Ovary (tissue), 9 donors: Measurements from ENCODE around the gene FILIP1L. TPM values are rescaled to one million over a fixed set of nuclear protein-coding genes. Genes with fewer than 3 reads are reported as not detected.

Experiments used
- DNase-seq, 5 donors: peaks; one replicate each; pipeline ENCODE4 v3.0.0-alpha.2; 2019 to 2020
- H3K27ac ChIP-seq, 2 donors: fragments of 200-600 bp; one replicate each; pipeline versions ENCODE4 v1.5.1 to v1.8.0; 2019 to 2022
- H3K27me3 ChIP-seq: fragments of 200-600 bp; one replicate; pipeline ENCODE4 v1.8.0; 2022
- H3K36me3 ChIP-seq: fragments of 200-600 bp; sonication (generic); one replicate; pipeline ENCODE4 v1.5.1; 2019
- H3K4me1 ChIP-seq: one replicate; pipeline ENCODE4 v1.8.1; 2013; ENCODE audit warnings: mild to moderate bottlenecking, moderate library complexity; ENCODE audit not compliant: insufficient read depth
- H3K4me3 ChIP-seq: fragments of 200-600 bp; sonication (generic); one replicate; pipeline ENCODE4 v1.5.1; 2017
- H3K9me3 ChIP-seq, 2 donors: fragments of 200-600 bp in 1 of 2; sonication (generic) in 1 of 2; one replicate each; pipeline versions ENCODE4 v1.5.1 to v1.8.1; 2013 to 2019; ENCODE audit warnings: mild to moderate bottlenecking in 1 of 2, moderate library complexity in 1 of 2
- EP300 ChIP-seq: sonication (generic); formaldehyde crosslinking; IDR thresholded peaks from one replicate; pipeline ENCODE4 v1.6.1; 2017; ENCODE audit warnings: antibody characterized with exemption
- POLR2A ChIP-seq: fragments of 450-650 bp; IDR thresholded peaks from one replicate; pipeline ENCODE4 v1.6.1; 2017; ENCODE audit warnings: antibody characterized with exemption, mild to moderate bottlenecking, moderate library complexity
- WGBS, 3 donors: extraction: QIAGEN DNeasy Blood & Tissue Kit in 1 of 3; methylation state at CpG; one replicate each; pipeline versions ENCODE4 v1.1.5 to v1.1.7; 2013 to 2017; 5-methylcytosine and 5-hydroxymethylcytosine counted together
- intact Hi-C, 4 donors: fragments of 100-400 bp; cut with DNase I; formaldehyde crosslinking; loops; one replicate each; pipeline versions ENCODE4 v1.11.0 to v1.15.1; 2022 to 2023
- polyA plus RNA-seq, 2 donors: library from polyadenylated mRNA; stranded (reverse); fragments of 200-250 nt in 1 of 2; fragments of 350-450 nt in 1 of 2; fragmentation: Illumina TruSeq in 1 of 2; extraction: RNeasy Lipid Tissue Mini Kit (QIAGEN cat#74804) in 1 of 2; gene quantifications; one replicate each; pipeline ENCODE4 v1.2.3, GENCODE V29; 2013 to 2014
- total RNA-seq, 7 donors: library from RNA; depleted of rRNA in 2 of 7; stranded (reverse); fragments of >200 nt in 2 of 7; fragmentation: NEBNext Ultra II Directional in 3 of 7; extraction: Animal tissue kit (Norgen Biotek cat#: 25700) in 3 of 7; gene quantifications; one replicate each; pipeline versions ENCODE4 v1.1.0 to v1.2.4, GENCODE V29; 2016 to 2023
- TF ChIP-seq, protein P1 (sequence below), 3 donors: fragments of 450-650 bp in 2 of 3; fragments of 200-600 bp in 1 of 3; IDR thresholded peaks; one replicate each; pipeline versions ENCODE4 v1.5.1 to v1.8.0; 2016 to 2022; ENCODE audit warnings: antibody characterized with exemption in 3 of 3, mild to moderate bottlenecking in 1 of 3
- donor health status: DM: no; HTN: no; CAD: no; lungs with moderate emphysema.
- donor health status: DM: no; HTN: no; CAD: no.
- donor health status: Bipolar disorder and iron deficiency.
- donor health status: DM: yes; HTN: yes; CAD: no.
- donor health status: DM: no; HTN: no; CAD: no.
- donor health status: DM: yes; HTN: yes; CAD: no.

Gene FILIP1L
- total and polyA plus RNA-seq, 9 donors, result 23.7 to 174 (median 110) TPM

DNA sequence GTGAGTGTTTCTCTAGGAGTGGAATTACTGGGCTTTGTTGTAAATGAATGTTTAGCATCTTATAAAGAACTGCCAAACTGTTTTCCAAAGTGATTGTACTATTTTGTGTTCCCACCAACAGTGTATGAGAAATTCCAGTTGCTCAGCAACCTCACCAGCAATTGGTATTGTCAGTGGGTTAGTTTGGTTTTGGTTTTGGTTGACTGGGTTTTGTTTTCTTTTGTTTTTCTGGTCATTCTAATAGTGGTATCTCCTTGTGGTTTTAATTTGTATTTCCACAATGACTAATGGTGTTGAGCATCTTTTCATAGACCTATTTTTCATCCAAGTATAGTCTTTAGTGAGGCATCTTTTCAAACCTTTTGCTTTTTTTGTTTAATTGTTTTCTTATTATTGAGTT lies 27.1 kb downstream of the FILIP1L start:
- H3K27me3 ChIP-seq, result no peaks in the 10 kb centered on the region
- H3K36me3 ChIP-seq, result no peaks in the 10 kb centered on the region
- peaks cover 5% of the 10 kb centered on the region for H3K4me1 ChIP-seq
- intact Hi-C loops, result no loop called here
- TF ChIP-seq, protein P1, sequence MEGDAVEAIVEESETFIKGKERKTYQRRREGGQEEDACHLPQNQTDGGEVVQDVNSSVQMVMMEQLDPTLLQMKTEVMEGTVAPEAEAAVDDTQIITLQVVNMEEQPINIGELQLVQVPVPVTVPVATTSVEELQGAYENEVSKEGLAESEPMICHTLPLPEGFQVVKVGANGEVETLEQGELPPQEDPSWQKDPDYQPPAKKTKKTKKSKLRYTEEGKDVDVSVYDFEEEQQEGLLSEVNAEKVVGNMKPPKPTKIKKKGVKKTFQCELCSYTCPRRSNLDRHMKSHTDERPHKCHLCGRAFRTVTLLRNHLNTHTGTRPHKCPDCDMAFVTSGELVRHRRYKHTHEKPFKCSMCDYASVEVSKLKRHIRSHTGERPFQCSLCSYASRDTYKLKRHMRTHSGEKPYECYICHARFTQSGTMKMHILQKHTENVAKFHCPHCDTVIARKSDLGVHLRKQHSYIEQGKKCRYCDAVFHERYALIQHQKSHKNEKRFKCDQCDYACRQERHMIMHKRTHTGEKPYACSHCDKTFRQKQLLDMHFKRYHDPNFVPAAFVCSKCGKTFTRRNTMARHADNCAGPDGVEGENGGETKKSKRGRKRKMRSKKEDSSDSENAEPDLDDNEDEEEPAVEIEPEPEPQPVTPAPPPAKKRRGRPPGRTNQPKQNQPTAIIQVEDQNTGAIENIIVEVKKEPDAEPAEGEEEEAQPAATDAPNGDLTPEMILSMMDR (IDR thresholded peaks at IDR 0.05), result no peak
- no peak for TF ChIP-seq EP300
- no peak for TF ChIP-seq POLR2A
- H3K27ac ChIP-seq, result no peak overlapping the region
- H3K9me3 ChIP-seq, result no peaks in the 10 kb centered on the region
- no peak overlapping the region for H3K4me3 ChIP-seq
- no peak for DNase-seq

DNA sequence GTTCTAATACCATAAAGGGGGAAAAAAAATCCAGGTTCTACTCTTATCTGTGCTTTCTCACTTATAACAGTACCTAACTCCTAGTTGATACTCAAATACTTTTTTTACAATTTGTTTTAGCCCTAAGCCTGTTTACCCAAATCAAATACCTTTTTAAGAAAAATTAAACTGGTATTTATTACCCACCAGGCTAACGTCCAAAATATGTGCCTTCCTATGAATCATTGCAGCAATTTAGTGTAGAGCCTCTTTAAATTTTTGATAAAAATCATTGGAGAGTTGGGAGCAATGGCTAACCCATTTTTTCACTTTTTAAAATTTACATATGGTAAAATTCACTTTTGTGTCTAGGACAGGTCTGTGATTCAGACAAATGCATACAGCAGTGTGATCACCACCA lies 27.9 kb downstream of the FILIP1L start:
- peaks cover 5% of the 10 kb centered on the region for H3K4me1 ChIP-seq
- no peaks in the 10 kb centered on the region for H3K9me3 ChIP-seq
- H3K27me3 ChIP-seq, result no peaks in the 10 kb centered on the region
- no peak overlapping the region for H3K27ac ChIP-seq
- DNase-seq, result no peak
- intact Hi-C loops, result no loop called here
- no peaks in the 10 kb centered on the region for H3K36me3 ChIP-seq
- WGBS, 3 donors, result 68 to 85% (median 82%) methylated on average over 1 of the region's 1 CpG
- TF ChIP-seq, protein P1 (IDR thresholded peaks at IDR 0.05), result no peak
- TF ChIP-seq EP300 (no peak), POLR2A (no peak)
- no peak overlapping the region for H3K4me3 ChIP-seq

DNA sequence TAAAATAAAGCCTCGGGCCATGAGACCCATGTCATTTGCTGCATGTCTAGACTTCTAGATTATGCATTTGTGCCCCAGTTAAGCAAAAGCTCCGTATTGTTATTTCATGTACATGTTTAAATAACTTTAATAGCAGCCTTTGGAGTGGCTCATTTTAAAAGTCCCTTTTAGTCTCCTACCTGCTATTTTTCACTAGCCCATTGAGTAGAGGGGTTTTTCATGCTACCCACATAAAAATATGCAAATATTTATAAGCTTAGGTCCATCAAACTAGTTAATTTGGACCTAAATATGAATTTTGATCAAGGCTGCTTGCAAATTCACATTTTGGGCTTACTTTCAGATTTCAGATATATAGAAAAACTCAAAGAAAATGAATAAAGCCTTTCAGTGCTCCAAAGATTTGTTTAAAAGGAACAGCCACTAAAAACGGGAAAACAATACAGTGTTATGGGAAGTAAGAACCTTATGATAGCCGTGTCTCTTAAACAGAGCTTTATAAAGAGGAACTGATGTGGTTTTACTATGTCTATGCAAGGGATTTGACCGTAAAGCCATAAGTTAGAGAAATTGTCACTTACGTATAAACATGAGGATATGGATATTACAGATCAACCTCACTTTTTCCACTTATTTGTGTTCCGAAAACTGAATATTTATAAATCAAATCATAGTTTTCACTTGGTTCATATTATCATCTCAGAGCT lies 30.0 kb downstream of the FILIP1L start:
- Histone ChIP-seq H3K4me3 (no peak overlapping the region), H3K9me3 (no peaks in the 10 kb centered on the region), H3K4me1 (no peaks in the 10 kb centered on the region), H3K27ac (no peak overlapping the region), H3K27me3 (no peaks in the 10 kb centered on the region), H3K36me3 (no peaks in the 10 kb centered on the region)
- intact Hi-C loops, result no loop called here
- DNase-seq, result no peak
- TF ChIP-seq EP300 (no peak), POLR2A (no peak)
- TF ChIP-seq, protein P1 (IDR thresholded peaks at IDR 0.05), result no peak
- WGBS, 3 donors, result 90 to 95% (median 95%) methylated on average over 7 of the region's 7 CpGs

DNA sequence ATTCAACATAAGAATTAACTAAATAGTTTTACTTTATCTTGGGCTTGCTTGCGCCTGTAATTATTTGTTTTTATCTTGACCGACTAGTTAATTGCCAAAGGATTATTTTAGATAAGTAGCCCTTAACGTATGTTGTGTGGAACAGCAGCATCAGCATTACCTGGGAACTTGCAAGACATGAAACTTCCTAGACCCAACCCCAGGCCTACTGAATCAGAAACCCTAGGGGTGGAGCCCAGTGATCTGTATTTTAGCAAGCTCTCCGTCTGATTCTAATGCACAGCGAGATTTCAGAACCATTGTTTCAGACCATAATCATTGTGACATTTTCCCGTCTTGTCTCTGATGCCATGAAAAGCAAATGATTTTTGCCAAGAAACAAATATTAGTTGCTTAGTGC lies 31.1 kb downstream of the FILIP1L start:
- H3K9me3 ChIP-seq, result no peaks in the 10 kb centered on the region
- no peak for DNase-seq
- 63 to 76% (median 63%) methylated on average over 6 of the region's 6 CpGs for WGBS, 3 donors
- TF ChIP-seq EP300, result no peak
- TF ChIP-seq, protein P1 (IDR thresholded peaks at IDR 0.05), result no peak
- TF ChIP-seq POLR2A, result no peak
- H3K4me3 ChIP-seq, result no peak overlapping the region
- intact Hi-C loops, result no loop called here
- no peak overlapping the region for H3K27ac ChIP-seq
- H3K36me3 ChIP-seq, result no peaks in the 10 kb centered on the region
- no peaks in the 10 kb centered on the region for H3K27me3 ChIP-seq
- H3K4me1 ChIP-seq, result no peaks in the 10 kb centered on the region
